PFSK-1 (cell line): ENCODE data around the gene HERC5.

ENCODE experiments used
- POLR2AphosphoS5 ChIP-seq: IDR thresholded peaks from 2 replicates; pipeline ENCODE4 v1.6.1; 2012; ENCODE audit warnings: low read depth, mild to moderate bottlenecking, control low read depth, low read length, moderate library complexity
- TAF1 ChIP-seq: IDR thresholded peaks from 2 replicates; pipeline ENCODE4 v1.6.1; 2012; ENCODE audit warnings: low read length, control low read depth, borderline replicate concordance; ENCODE audit not compliant: insufficient read depth

DNA sequence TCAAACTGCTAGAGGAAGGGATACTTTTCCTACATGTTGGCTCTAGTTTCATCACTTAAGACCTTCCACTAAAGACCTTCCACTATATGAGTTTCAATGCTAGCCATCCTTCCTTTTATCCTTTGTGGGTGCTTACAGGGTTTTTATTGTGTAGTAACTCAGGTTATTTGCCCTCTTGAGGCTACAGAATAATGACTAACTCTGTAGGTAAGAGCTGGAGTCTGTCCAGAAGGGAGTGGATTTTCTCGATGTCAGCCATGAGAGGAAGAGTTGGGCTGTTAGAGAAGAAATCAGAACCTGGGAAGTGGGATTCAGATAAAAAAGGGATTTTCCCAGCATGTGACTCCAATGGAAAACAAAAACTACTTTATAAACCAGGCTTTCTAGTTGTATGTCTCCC is 27.5 kb upstream of the HERC5 start:
- TF ChIP-seq POLR2AphosphoS5 = no peak
- TF ChIP-seq TAF1 = no peak
